GM13976 (cell line): Measurements from ENCODE around the gene YWHAQ.

ENCODE experiments used
- DNase-seq: peaks from one replicate; pipeline ENCODE4 v3.0.0; 2012; ENCODE audit warnings: low spot score
- in situ Hi-C: fragments of 300-500 bp; cut with MboI; formaldehyde crosslinking; loops from one replicate; pipeline ENCODE4 v1.12.0; 2022; ENCODE audit warnings: low sequenced_read_pairs, mixed read lengths, inconsistent platforms; ENCODE audit not compliant: unreplicated experiment
- TF ChIP-seq, protein P1 (sequence below): IDR thresholded peaks from 2 replicates; pipeline ENCODE4 v1.5.1; 2012; ENCODE audit warnings: borderline replicate concordance, mild to moderate bottlenecking; ENCODE audit not compliant: insufficient read depth; ENCODE audit errors: extremely low read depth, missing control alignments, control extremely low read depth

Gene YWHAQ

GRCh38 chr2:9652267-9652666 is 21.5 kb upstream of the YWHAQ start:
- no peak for DNase-seq
- in situ Hi-C loops: no loop called here
- TF ChIP-seq, protein P1, sequence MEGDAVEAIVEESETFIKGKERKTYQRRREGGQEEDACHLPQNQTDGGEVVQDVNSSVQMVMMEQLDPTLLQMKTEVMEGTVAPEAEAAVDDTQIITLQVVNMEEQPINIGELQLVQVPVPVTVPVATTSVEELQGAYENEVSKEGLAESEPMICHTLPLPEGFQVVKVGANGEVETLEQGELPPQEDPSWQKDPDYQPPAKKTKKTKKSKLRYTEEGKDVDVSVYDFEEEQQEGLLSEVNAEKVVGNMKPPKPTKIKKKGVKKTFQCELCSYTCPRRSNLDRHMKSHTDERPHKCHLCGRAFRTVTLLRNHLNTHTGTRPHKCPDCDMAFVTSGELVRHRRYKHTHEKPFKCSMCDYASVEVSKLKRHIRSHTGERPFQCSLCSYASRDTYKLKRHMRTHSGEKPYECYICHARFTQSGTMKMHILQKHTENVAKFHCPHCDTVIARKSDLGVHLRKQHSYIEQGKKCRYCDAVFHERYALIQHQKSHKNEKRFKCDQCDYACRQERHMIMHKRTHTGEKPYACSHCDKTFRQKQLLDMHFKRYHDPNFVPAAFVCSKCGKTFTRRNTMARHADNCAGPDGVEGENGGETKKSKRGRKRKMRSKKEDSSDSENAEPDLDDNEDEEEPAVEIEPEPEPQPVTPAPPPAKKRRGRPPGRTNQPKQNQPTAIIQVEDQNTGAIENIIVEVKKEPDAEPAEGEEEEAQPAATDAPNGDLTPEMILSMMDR: no peak

DNA sequence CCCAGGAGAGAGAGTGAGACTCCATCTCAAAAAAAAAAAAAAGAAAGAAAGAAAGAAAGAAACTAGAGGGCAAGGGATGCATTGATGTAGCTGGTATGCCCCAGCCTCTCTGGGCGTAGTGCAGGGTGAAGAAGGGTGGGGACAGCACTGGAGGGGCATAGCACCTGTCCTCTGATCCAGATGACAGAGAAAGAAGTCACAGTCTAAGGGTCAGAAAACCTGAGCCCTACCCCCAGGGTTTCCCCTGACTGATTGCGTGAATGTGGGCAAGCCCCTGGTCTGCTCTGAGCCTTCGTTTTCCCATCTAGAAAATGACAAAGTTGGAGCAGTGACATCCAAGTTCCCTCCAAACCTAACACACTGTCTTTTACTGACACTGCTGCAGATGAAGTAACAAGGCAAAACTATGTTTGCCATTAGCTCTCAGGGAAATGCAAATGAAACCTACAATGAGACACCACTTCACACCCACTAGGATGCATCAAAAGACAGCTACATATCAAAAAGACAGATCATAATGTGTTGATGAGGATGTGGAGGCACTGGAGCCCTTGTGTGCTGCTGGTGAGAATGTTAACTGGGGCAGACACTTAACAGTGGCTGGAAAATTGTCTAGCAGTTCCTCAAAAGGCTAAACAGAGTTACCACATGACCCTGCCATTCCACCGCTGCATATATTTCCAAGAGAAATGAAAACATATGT is 19.5 kb upstream of the YWHAQ start:
- no peak for DNase-seq
- in situ Hi-C loops: no loop called here
- TF ChIP-seq, protein P1: no peak

DNA sequence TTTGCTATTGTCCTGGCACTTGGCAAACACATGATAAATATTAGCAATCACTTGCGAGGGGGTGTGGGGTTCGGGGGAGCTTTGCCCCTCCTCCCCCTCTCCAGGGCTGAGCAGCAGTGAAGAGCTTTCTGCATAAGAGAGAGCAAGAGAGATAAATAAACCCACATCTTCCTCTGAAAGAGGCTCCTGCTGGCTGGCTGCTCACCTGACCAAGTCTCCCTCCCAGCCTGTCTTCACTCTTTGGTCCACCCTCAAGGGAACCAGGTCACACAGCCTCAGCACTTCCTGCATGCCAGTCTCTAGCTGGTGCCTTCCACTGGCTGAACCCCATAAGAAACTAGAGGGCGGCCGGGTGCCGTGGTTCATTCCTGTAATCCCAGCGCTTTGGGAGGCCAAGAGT is 18.5 kb upstream of the YWHAQ start:
- in situ Hi-C loops: no loop called here
- TF ChIP-seq, protein P1: no peak
- DNase-seq: no peak

- TF ChIP-seq, protein P1: no peak
- in situ Hi-C loops: no loop called here
- no peak for DNase-seq
These were observed 18.0 kb upstream of the YWHAQ start for GRCh38 chr2:9648821-9649220.

DNA sequence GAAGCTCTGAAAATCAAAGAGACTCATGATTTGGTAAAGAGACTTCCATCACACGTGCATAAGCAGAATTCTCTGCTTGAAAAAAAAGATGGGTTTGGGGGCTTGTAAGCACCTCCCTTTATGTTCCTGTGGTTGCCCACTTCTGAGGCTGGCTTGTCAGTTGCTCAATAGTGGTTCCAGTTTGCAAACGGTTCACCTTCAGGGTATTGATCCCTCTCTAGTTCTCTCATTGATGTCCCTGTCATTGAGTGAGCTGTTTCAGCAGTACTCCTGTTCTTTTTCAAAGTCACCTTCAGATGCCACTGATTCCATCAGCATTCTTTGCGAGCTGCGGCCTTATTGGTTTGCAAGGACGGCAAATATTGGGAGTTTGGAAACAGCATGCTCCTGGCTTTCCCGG is 17.1 kb upstream of the YWHAQ start:
- TF ChIP-seq, protein P1: no peak
- no peak for DNase-seq
- in situ Hi-C loops: no loop called here

DNA sequence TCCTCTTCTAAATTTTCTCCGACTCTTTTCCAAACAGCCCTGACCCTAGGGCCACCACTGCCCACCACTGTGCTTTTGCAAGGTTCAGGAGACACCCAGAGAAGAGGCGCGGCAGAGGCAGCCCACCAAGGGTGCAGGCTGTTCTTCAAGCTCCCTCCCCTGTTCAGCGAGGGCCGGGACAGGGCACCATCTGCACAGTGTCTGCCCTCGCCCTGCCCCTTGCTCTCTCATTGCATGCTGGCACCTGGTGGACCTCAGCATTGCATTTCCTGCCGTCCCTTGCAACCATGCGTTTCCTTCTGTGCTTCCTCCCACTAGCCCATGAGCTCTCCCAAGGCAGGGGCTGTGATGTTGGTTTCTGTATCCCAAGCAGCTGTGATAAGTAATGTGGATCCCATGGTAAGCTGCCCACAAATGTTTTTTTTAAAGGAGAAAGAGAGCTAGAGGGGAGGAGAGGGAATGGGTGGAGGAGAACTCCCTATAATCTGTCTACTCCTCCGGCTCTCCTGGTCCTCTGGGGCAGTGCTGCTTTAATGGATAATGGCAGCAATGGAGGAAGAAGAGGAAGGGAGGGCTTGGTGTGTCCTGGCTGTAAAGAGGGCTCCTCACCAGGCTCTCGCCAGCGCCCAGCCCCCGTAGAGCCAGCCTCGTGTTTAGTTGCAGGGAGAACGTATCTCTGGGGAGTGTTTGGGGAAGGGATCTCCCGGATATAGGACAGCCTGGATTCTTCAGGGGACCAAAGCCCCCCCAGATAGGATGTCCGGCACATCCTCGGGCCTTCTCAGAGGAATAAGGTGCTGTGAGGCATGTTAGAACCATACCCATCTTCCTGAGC is 15.6 kb upstream of the YWHAQ start:
- in situ Hi-C loops: no loop called here
- DNase-seq: no peak
- TF ChIP-seq, protein P1: no peak
